SU-DHL-6 (cell line): ENCODE data around the gene EZH2.

Source experiments
- H2AFZ ChIP-seq: fragments of 200-600 bp; sonication (generic); 2 replicates; pipeline ENCODE4 v1.6.1; 2014; ENCODE audit warnings: low read depth, mild to moderate bottlenecking, moderate library complexity, mixed read lengths, antibody characterized with exemption, low read length; ENCODE audit not compliant: severe bottlenecking
- H3F3A ChIP-seq: fragments of 200-600 bp; shearing (Covaris generic); 2 replicates; pipeline ENCODE4 v1.6.0; 2016; ENCODE audit warnings: antibody characterized with exemption, mild to moderate bottlenecking; ENCODE audit not compliant: insufficient read depth
- H3K27ac ChIP-seq: fragments of 200-600 bp; sonication (generic); 2 replicates; pipeline ENCODE4 v1.5.1; 2016; ENCODE audit warnings: low read depth, mild to moderate bottlenecking, low read length, moderate library complexity, mixed read lengths
- H3K27me3 ChIP-seq: fragments of 200-600 bp; sonication (generic), shearing (Covaris generic); 2 replicates; pipeline ENCODE4 v1.6.0; 2014; ENCODE audit warnings: mild to moderate bottlenecking, low read length
- H3K36me3 ChIP-seq: fragments of 200-600 bp; sonication (generic); 2 replicates; pipeline ENCODE4 v1.6.1; 2014; ENCODE audit warnings: mild to moderate bottlenecking, low read length, mixed read lengths
- H3K4me2 ChIP-seq: fragments of 300-600, 200-600 bp; shearing (Covaris generic), sonication (generic); 2 replicates; pipeline ENCODE4 v1.6.0; 2014; ENCODE audit warnings: low read length, low read depth, mild to moderate bottlenecking; ENCODE audit not compliant: poor library complexity, severe bottlenecking
- H3K4me3 ChIP-seq: fragments of 200-600 bp; sonication (generic); 2 replicates; pipeline ENCODE4 v1.5.1; 2014; ENCODE audit warnings: antibody characterized with exemption, low read length, mild to moderate bottlenecking, mixed read lengths; ENCODE audit not compliant: insufficient read depth, poor library complexity, severe bottlenecking
- H3K79me2 ChIP-seq: fragments of 200-600 bp; sonication (generic); 2 replicates; pipeline ENCODE4 v1.6.1; 2014; ENCODE audit warnings: mild to moderate bottlenecking, low read length, moderate library complexity; ENCODE audit not compliant: insufficient read depth
- H3K9ac ChIP-seq: fragments of 200-600 bp; sonication (generic); 2 replicates; pipeline ENCODE4 v1.7.0; 2014; ENCODE audit warnings: mild to moderate bottlenecking, low read length
- H3K9me2 ChIP-seq: fragments of 200-600 bp; sonication (generic); replicated peaks from 2 replicates; pipeline ENCODE4 v1.6.1; 2014; ENCODE audit warnings: low read length; ENCODE audit not compliant: insufficient read depth
- H3K9me3 ChIP-seq: fragments of 200-600 bp; sonication (generic); 2 replicates; pipeline ENCODE4 v1.6.1; 2014; ENCODE audit warnings: low read length, mixed read lengths; ENCODE audit not compliant: insufficient read depth
- H4K20me1 ChIP-seq: fragments of 200-600 bp; sonication (generic); 2 replicates; pipeline ENCODE4 v1.6.1; 2014; ENCODE audit warnings: low read depth, mild to moderate bottlenecking, antibody characterized with exemption, low read length, moderate library complexity, mixed read lengths
- CTCF ChIP-seq: fragments of 200-600 bp; sonication (generic); IDR thresholded peaks from one replicate; pipeline ENCODE4 v1.5.1; 2017; ENCODE audit warnings: antibody characterized with exemption, mild to moderate bottlenecking, low read length, moderate library complexity; ENCODE audit not compliant: insufficient read depth, poor library complexity, severe bottlenecking
- EZH2phosphoT487 ChIP-seq: fragments of 200-600 bp; sonication (generic), shearing (Covaris generic); conservative IDR thresholded peaks from 2 replicates; pipeline ENCODE4 v1.6.1; 2018; ENCODE audit warnings: mild to moderate bottlenecking, antibody characterized with exemption, low read length, moderate library complexity, mixed read lengths

The EZH2 gene

DNA sequence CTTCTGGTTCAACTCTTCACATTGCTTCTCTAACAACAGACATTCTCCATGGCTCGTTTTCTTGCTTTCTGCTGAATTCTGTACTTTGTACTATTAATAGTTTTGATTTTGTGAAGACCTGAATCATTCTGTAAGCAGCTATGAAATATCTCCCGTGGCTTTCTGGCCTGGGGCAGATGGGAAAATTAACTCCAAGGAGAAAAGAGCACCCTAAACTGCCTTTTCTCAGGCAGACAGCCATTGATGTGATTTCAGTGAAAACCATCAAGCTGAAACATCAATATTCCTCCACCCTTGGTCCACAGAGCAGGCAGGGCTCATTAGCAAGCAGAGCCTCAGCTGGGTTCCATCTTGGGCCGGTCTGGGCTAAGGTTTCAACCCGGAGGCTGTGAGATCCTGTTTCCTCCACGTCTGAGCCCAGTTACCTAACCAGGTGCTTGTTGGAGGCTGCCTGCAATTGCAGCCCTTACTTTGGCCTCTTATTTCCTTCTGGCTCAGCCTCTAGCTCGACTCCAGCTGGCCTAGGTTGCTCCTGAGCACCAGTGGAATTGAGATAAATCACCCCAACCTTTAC lies 21.1 kb upstream of the EZH2 start:
- H3F3A ChIP-seq, result no peaks in the 10 kb centered on the region
- no peak overlapping the region for H3K4me2 ChIP-seq
- H3K9me3 ChIP-seq, result no peaks in the 10 kb centered on the region
- H3K9ac ChIP-seq, result no peak overlapping the region
- no peaks in the 10 kb centered on the region for H3K36me3 ChIP-seq
- no peaks in the 10 kb centered on the region for H3K27me3 ChIP-seq
- H2AFZ ChIP-seq, result no peak overlapping the region
- H3K4me3 ChIP-seq, result no peak overlapping the region
- H3K79me2 ChIP-seq, result no peaks in the 10 kb centered on the region
- H3K9me2 ChIP-seq, result no peaks in the 10 kb centered on the region
- H4K20me1 ChIP-seq, result no peaks in the 10 kb centered on the region
- no peak overlapping the region for H3K27ac ChIP-seq
- TF ChIP-seq CTCF (no peak), EZH2phosphoT487 (no peak)

GRCh38 chr7:148903504-148903903 lies 19.4 kb upstream of the EZH2 start:
- H3K27me3 ChIP-seq, result no peaks in the 10 kb centered on the region
- H3K9me3 ChIP-seq, result no peaks in the 10 kb centered on the region
- H2AFZ ChIP-seq, result no peak overlapping the region
- no peaks in the 10 kb centered on the region for H3F3A ChIP-seq
- no peak overlapping the region for H3K4me2 ChIP-seq
- no peaks in the 10 kb centered on the region for H4K20me1 ChIP-seq
- no peak for TF ChIP-seq EZH2phosphoT487
- TF ChIP-seq CTCF, result no peak
- no peaks in the 10 kb centered on the region for H3K36me3 ChIP-seq
- H3K9ac ChIP-seq, result no peak overlapping the region
- no peaks in the 10 kb centered on the region for H3K79me2 ChIP-seq
- H3K4me3 ChIP-seq, result no peak overlapping the region
- no peak overlapping the region for H3K27ac ChIP-seq
- H3K9me2 ChIP-seq, result no peaks in the 10 kb centered on the region

DNA sequence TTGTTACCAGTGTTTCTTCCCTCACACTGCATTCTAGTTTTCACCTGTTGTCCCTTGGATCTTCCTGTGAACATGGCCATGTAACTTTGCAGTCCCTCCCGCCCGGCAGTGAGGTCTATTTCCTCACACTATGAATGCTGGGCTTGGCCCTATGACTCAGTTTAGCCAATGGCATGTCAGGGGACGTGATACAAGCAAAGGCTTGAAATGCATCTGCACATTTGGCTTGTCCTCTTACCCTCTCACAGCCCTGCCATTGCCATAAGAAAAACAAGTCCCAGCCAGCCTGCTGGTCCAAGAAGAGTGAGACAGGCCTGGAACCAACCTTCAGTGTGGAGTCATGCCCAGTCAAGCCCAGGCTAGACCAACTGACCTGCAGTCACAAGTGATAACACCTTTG lies 17.1 kb upstream of the EZH2 start:
- H3K9me2 ChIP-seq, result no peaks in the 10 kb centered on the region
- no peaks in the 10 kb centered on the region for H3K27me3 ChIP-seq
- no peak overlapping the region for H2AFZ ChIP-seq
- H3K4me2 ChIP-seq, result no peak overlapping the region
- H3K9me3 ChIP-seq, result no peaks in the 10 kb centered on the region
- H3K27ac ChIP-seq, result no peak overlapping the region
- H3K9ac ChIP-seq, result no peak overlapping the region
- no peaks in the 10 kb centered on the region for H4K20me1 ChIP-seq
- no peaks in the 10 kb centered on the region for H3K79me2 ChIP-seq
- no peak overlapping the region for H3K4me3 ChIP-seq
- H3F3A ChIP-seq, result no peaks in the 10 kb centered on the region
- no peaks in the 10 kb centered on the region for H3K36me3 ChIP-seq
- TF ChIP-seq CTCF (no peak), EZH2phosphoT487 (no peak)
